Activated naive CD4-positive, alpha-beta T cell treated with anti-CD3 and anti-CD28 coated beads, Interleukin-2, amount 50 U/mL, for 24 hours (primary cell): ENCODE measurements around the gene RALGPS1.

Experiments used
- H3K27ac Mint-ChIP-seq: one replicate; pipeline ENCODE4 v1.8.0; 2021; ENCODE audit warnings: mild to moderate bottlenecking, mixed read lengths
- H3K27me3 Mint-ChIP-seq: one replicate; pipeline ENCODE4 v1.8.0; 2021; ENCODE audit warnings: mixed read lengths
- H3K36me3 Mint-ChIP-seq: one replicate; pipeline ENCODE4 v1.8.0; 2021; ENCODE audit warnings: mixed read lengths
- H3K4me1 Mint-ChIP-seq: one replicate; pipeline ENCODE4 v1.8.0; 2021; ENCODE audit warnings: mixed read lengths
- H3K4me3 Mint-ChIP-seq: one replicate; pipeline ENCODE4 v1.8.0; 2021; ENCODE audit warnings: mild to moderate bottlenecking, mixed read lengths
- H3K9me3 Mint-ChIP-seq: one replicate; pipeline ENCODE4 v1.8.0; 2021; ENCODE audit warnings: mixed read lengths

RALGPS1 gene

DNA sequence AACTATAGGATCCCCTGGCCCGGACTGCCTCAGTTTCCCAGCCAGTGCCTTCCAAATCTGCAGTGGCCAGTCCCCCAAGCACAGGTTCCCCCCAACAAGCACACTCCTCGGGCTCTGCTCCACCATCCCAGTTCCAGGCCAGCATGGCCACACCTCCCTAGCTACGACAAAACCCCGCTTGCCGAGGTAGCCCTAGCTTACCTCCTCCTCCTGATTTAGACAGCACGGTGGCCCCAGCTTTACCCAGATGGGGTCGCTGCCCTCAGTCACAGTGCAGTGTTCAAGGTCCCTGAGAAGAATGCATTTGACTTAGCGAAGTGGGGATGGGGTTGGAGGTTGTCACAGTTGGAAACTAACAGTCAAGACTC is 309.2 kb downstream of the RALGPS1 start:
- Mint-ChIP-seq H3K4me1 (peaks cover 38% of the 10 kb centered on the region), H3K27ac (no peak overlapping the region), H3K9me3 (no peaks in the 10 kb centered on the region), H3K36me3 (no peaks in the 10 kb centered on the region), H3K4me3 (peak overlapping the region; percentile 85), H3K27me3 (no peaks in the 10 kb centered on the region)

- peaks cover 38% of the 10 kb centered on the region for H3K4me1 Mint-ChIP-seq
These were observed 309.7 kb downstream of the RALGPS1 start for GRCh38 chr9:127224178-127224882.

DNA sequence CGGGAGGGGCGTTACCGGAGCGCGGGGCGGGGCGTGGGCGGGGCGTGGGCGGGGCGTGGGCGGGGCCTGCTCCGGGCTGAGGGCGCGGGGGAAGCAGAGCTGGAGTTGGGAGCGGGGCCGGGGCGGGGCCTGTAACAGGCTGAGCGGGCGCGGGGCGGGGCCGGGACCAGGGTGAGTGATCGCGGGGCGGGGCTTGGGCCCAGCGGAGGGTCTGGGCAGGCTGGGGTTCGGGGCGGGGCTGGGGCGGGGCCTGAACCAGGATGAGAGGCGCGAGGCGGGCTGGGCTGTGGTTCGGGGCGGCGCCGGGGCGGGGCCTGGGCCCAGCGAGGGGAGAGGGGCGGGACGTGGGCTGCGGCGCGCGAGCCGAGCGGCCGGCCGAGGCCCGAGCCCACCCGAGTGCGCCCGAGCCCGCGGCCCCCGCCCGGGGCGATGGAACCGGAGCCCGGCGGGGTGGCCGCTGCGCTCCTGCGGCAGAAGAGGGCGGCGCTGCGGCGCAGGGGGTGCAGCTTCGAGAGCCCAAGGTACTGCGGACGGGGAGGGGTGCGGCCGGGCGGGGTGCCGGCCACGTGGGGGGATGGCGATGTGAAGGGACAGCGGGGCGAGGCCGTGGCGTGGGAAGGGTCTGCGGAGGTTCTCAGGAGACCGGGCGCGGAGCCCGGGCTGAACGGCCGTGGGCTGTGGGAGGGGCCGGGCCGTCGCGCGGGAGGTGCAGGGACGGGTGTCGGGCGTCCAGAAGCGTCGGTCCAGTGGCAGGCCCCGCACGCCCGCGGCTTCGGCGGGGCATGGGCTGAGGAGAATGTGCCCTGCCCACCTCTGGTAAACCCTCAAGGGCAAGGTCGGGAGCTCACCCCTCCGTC is 310.5 kb downstream of the RALGPS1 start:
- Mint-ChIP-seq H3K36me3 (no peaks in the 10 kb centered on the region), H3K4me3 (peak overlapping the region; percentile 68), H3K27me3 (peaks cover 2% of the 10 kb centered on the region), H3K27ac (no peak overlapping the region), H3K4me1 (peaks cover 38% of the 10 kb centered on the region), H3K9me3 (no peaks in the 10 kb centered on the region)

More at GRCh38 chr9:127224178-127224882, 309.7 kb downstream of the RALGPS1 start:
- Mint-ChIP-seq H3K36me3 (no peaks in the 10 kb centered on the region), H3K27me3 (peaks cover 2% of the 10 kb centered on the region), H3K27ac (peak overlapping the region; percentile 96), H3K4me3 (peak overlapping the region; percentile 85), H3K9me3 (no peaks in the 10 kb centered on the region)

DNA sequence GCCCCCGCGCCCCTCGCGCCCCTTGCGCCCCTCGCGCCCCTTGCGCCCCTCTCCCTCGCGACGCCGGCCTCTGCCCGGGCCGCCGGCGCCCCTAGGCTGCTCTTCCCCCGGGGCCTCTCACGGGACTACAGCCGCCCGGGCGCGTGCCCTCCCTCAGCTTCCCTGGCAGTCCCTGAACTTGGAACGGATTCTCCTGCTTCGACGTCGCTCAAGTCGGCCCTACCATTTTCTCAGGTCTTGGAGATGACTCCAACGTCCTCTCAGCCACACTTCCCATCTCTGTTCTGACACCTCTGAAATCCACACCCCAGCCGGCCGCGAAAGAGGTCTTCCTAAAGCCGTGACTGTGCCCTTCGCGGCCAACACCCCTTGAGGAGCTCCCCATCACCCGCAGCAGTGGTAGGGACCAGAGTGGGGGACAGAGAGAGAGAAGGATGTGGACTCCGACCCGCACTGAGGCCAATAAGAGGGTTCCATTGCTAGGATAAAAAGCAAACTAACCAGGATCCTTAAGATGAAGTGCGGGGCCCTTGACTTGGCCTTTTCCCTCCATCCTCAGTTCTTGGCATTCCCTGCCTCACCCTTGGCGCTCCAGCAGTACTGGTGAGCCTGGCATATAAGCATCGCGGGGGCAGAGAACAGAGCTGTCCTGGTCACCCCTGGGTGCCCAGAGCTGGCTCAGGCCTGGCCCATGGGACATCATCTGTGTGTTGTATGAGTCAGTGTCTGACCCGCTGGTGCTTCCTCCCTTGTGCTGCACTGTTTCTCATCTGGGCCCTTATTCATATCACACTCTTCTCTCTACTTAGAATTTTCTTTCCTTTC is 311.4 kb downstream of the RALGPS1 start:
- Mint-ChIP-seq H3K4me1 (peaks cover 38% of the 10 kb centered on the region), H3K27me3 (peaks cover 2% of the 10 kb centered on the region), H3K9me3 (no peaks in the 10 kb centered on the region)

DNA sequence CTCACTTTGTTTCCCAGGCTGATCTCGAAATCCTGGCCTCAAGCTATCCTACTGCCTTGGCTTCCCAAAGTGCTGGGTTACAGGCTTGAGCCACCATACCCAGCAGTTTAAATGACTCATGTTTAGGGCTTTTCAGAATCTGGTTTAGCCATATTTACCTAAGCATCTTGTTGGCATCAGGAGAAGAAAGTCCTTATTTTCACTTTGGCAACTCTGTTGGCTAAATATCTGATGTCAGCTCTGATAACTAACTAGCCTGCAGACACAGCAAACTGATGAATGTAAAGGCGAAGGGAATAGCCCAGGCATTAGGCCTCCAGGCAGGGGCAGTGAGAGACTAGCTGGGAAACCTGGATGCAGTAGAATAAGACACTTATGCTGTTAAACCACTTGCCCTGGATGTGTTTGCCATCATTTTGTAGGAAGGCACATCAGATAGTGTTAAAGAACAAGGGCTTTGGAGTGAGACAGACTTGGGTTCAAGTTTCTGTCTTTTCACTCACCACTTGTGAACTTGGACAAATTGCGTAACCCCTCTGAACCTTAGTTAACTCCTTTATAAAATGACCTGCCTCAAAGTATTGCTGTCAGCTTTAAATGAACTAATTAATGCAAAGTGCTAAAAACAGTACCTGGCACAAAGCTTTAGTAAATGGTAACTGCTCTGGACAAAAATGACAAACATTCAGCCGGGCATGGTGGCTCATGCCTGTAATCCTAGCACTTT is 315.3 kb downstream of the RALGPS1 start:
- Mint-ChIP-seq H3K27me3 (peaks cover 11% of the 10 kb centered on the region), H3K27ac (no peak overlapping the region), H3K4me1 (peaks cover 11% of the 10 kb centered on the region), H3K4me3 (no peak overlapping the region), H3K36me3 (no peaks in the 10 kb centered on the region), H3K9me3 (no peaks in the 10 kb centered on the region)

More for the DNA sequence above, 311.4 kb downstream of the RALGPS1 start:
- Mint-ChIP-seq H3K27ac (peak overlapping the region; percentile 90), H3K36me3 (no peaks in the 10 kb centered on the region), H3K4me3 (peak overlapping the region; percentile 82)

DNA sequence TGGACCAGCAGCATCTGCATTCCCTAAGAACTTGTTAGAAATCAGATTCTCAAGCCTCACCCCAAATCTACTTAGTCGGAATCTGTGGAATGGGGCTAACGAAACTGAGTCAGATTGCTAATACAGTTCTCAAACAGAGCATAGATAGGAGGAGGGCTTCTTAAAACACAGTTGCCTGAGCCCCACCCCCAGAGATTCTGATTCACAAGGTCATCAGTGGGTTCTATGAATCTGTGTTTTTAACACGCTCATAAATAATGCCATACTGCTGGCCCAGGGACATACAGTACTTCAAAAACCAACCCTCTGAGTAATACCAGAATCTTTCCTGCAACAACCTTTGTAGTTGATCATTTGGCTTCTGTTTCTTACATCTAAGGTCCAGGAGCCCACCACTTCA is 317.1 kb downstream of the RALGPS1 start:
- H3K27me3 Mint-ChIP-seq, result peaks cover 19% of the 10 kb centered on the region

DNA sequence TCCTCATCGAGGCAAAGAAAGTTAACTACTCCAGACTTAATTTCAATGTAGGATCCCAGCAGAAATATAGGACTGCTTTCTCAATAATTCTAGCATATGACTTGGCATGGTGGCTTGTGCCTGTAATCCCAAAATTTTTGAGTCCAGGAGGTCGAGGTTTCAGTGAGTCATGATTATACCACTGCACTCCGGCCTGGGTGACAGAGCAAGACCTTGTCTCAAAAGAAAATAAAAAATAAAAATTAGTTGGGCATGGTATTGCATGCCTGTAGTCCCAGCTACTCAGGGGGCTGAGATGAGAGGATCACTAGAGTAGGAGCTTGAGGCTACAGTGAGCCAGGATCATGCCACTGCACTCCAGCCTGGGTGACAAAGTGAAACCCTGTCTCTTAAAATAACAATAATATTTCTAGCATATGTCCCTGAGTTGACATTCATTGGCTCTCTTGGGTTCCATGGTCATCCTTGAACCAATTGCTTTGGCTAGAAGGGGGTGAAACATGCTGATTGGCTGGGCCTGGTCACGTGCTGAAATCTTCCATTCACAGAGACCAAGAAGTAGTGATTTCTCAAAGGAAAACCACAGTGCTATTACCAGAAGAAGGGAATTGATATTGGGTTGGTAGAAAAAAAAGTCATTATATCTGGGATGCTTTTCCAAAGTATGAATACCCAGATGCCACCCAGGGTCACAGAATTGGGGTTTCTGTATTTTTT is 318.4 kb downstream of the RALGPS1 start:
- H3K27ac Mint-ChIP-seq, result no peak overlapping the region
- no peak overlapping the region for H3K4me3 Mint-ChIP-seq
- H3K27me3 Mint-ChIP-seq, result peaks cover 22% of the 10 kb centered on the region
- peaks cover 3% of the 10 kb centered on the region for H3K36me3 Mint-ChIP-seq
- no peaks in the 10 kb centered on the region for H3K9me3 Mint-ChIP-seq
- H3K4me1 Mint-ChIP-seq, result no peaks in the 10 kb centered on the region

More for the DNA sequence above, 317.1 kb downstream of the RALGPS1 start:
- H3K4me1 Mint-ChIP-seq, result peaks cover 2% of the 10 kb centered on the region
- H3K27ac Mint-ChIP-seq, result no peak overlapping the region
- peaks cover 2% of the 10 kb centered on the region for H3K36me3 Mint-ChIP-seq
- H3K9me3 Mint-ChIP-seq, result no peaks in the 10 kb centered on the region
- H3K4me3 Mint-ChIP-seq, result no peak overlapping the region

DNA sequence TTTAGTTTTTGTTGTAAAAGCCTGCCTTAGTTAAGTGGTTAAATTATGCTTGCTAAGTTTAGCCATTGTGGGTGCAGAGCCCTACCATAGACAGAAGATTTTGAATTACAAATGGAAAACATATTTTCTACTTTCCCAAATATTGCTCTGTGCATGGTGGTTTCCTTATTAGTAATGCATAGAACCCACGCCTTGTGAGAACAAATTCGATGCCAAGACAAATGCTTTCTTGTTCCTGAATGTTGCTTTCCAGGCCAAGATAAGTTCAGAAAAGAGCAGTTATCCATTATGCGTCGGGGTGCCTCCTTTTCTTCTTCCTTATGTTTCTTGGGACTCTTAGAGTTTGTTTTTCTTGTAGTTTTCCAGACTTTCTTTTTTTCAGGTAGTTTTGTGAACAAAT is 319.0 kb downstream of the RALGPS1 start:
- Mint-ChIP-seq H3K9me3 (no peaks in the 10 kb centered on the region), H3K4me1 (no peaks in the 10 kb centered on the region), H3K27me3 (peaks cover 22% of the 10 kb centered on the region), H3K36me3 (peaks cover 3% of the 10 kb centered on the region), H3K27ac (no peak overlapping the region), H3K4me3 (no peak overlapping the region)

- no peak overlapping the region for H3K27ac Mint-ChIP-seq
- no peaks in the 10 kb centered on the region for H3K4me1 Mint-ChIP-seq
These were observed 319.4 kb downstream of the RALGPS1 start for GRCh38 chr9:127233989-127234388.

DNA sequence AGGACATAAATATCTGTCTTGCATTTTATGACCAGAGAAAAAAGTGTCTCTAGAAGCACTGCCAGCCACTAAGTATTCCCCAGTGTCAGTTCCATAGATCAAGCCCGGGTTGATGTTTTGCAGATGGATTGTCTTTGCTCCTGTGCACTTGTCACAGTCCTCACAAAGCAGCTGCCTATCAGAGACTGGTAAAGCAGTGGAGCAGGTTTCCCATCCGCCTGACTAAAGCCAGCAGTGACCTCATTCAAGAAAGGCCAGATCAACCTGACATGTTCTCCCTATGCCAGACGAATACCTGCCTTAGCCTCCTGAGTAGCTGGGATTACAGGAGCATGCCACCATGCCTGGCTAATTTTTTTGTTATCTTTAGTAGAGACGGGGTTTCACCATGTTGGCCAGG is 323.2 kb downstream of the RALGPS1 start:
- Mint-ChIP-seq H3K27me3 (peaks cover 12% of the 10 kb centered on the region), H3K36me3 (peaks cover 3% of the 10 kb centered on the region), H3K4me1 (no peaks in the 10 kb centered on the region), H3K4me3 (no peak overlapping the region), H3K9me3 (no peaks in the 10 kb centered on the region), H3K27ac (no peak overlapping the region)

More at GRCh38 chr9:127233989-127234388, 319.4 kb downstream of the RALGPS1 start:
- peaks cover 3% of the 10 kb centered on the region for H3K36me3 Mint-ChIP-seq
- no peaks in the 10 kb centered on the region for H3K9me3 Mint-ChIP-seq
- peaks cover 22% of the 10 kb centered on the region for H3K27me3 Mint-ChIP-seq
- no peak overlapping the region for H3K4me3 Mint-ChIP-seq

GRCh38 chr9:127241354-127241753 is 326.8 kb downstream of the RALGPS1 start:
- peaks cover 3% of the 10 kb centered on the region for H3K36me3 Mint-ChIP-seq
- peaks cover 9% of the 10 kb centered on the region for H3K4me1 Mint-ChIP-seq
- H3K27me3 Mint-ChIP-seq, result peaks cover 4% of the 10 kb centered on the region
- H3K9me3 Mint-ChIP-seq, result no peaks in the 10 kb centered on the region
- no peak overlapping the region for H3K27ac Mint-ChIP-seq
- no peak overlapping the region for H3K4me3 Mint-ChIP-seq

- Mint-ChIP-seq H3K9me3 (no peaks in the 10 kb centered on the region), H3K36me3 (no peaks in the 10 kb centered on the region), H3K4me1 (peaks cover 9% of the 10 kb centered on the region), H3K4me3 (peak overlapping the region; percentile 89), H3K27ac (peak overlapping the region; percentile 76), H3K27me3 (peaks cover 1% of the 10 kb centered on the region)
These were observed 330.3 kb downstream of the RALGPS1 start for GRCh38 chr9:127244609-127245601.

DNA sequence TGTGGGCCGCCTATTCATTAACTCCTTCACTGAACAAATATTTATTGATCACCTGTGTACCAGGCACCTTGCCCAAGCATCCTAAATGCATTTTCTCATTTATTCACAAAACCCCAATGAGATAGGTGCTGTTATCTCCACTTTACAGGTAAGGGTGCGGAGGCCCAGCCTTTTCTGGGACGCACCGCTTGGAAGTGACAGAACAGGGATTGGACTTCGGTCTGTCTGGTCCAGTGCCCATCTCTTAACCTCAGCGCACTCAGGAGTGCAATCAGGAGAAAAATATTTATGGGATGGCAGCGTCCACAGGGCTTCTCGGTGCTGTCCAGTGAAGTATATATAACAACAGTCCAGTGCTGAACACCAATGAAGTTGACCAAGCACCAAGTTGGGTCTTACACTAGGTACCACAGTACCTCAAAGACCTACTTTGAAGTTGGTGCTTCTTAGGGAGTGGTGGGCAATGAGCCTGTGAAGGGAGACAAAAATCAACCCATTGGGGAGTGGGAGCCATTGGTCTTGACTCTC is 331.1 kb downstream of the RALGPS1 start:
- Mint-ChIP-seq H3K27ac (no peak overlapping the region), H3K27me3 (peaks cover 6% of the 10 kb centered on the region), H3K9me3 (no peaks in the 10 kb centered on the region), H3K4me1 (peaks cover 9% of the 10 kb centered on the region), H3K4me3 (peak overlapping the region; percentile 89), H3K36me3 (no peaks in the 10 kb centered on the region)
